Tibial artery (tissue), 4 donors: ENCODE results near the gene MCC.

Source experiments
- DNase-seq, 2 donors: peaks; one replicate each; pipeline ENCODE4 v3.0.0-alpha.2; 2019
- H3K27ac ChIP-seq, 2 donors: fragments of 200-600 bp; sonication (generic) in 1 of 2; 1 replicate in 1 of 2; 2 replicates in 1 of 2; pipeline ENCODE4 v1.5.1; 2018 to 2019; ENCODE audit warnings: mild to moderate bottlenecking in 1 of 2
- H3K27me3 ChIP-seq, 2 donors: fragments of 200-600 bp; sonication (generic) in 1 of 2; one replicate each; pipeline versions ENCODE4 v1.5.1 to v1.6.0; 2016 to 2019
- H3K36me3 ChIP-seq, 3 donors: fragments of 200-600 bp; sonication (generic) in 2 of 3; one replicate each; pipeline ENCODE4 v1.5.1; 2016 to 2019; ENCODE audit warnings: mild to moderate bottlenecking in 2 of 3
- H3K4me1 ChIP-seq, 4 donors: fragments of 200-600 bp; sonication (generic) in 2 of 4; 1 replicate in 3 of 4; 2 replicates in 1 of 4; pipeline ENCODE4 v1.5.1; 2016 to 2019
- H3K4me3 ChIP-seq, 2 donors: fragments of 200-600 bp; sonication (generic) in 1 of 2; 1 replicate in 1 of 2; 2 replicates in 1 of 2; pipeline ENCODE4 v1.5.1; 2018 to 2019; ENCODE audit warnings: mild to moderate bottlenecking in 2 of 2
- H3K9me3 ChIP-seq, 3 donors: fragments of 200-600 bp; sonication (generic) in 1 of 3; one replicate each; pipeline ENCODE4 v1.5.1; 2016 to 2019
- CTCF ChIP-seq, 2 experiments: fragments of 200-600 bp in 1 of 2; fragments of 450-650 bp in 1 of 2; IDR thresholded peaks; one replicate each; pipeline ENCODE4 v1.5.1; 2017 to 2019; ENCODE audit warnings: antibody characterized with exemption in 2 of 2, mild to moderate bottlenecking in 1 of 2, moderate library complexity in 1 of 2
- intact Hi-C: fragments of 100-400 bp; cut with DNase I; formaldehyde crosslinking; loops from one replicate; pipeline ENCODE4 v1.15.0; 2023; ENCODE audit warnings: low total_unique reads

The MCC gene

GRCh38 chr5:113087976-113088514, 400.2 kb downstream of the MCC start:
- peaks cover 0 to 11% (median 0%) of the 10 kb centered on the region in 3 donors for H3K36me3 ChIP-seq
- no peak overlapping the region for H3K27ac ChIP-seq
- TF ChIP-seq CTCF (IDR thresholded peaks at IDR 0.05): no peak
- H3K4me3 ChIP-seq: no peak overlapping the region
- H3K27me3 ChIP-seq: no peaks in the 10 kb centered on the region
- peaks cover 7 to 51% (median 39%) of the 10 kb centered on the region in 4 donors for H3K4me1 ChIP-seq
- intact Hi-C loops: no loop called here
- no peak for DNase-seq
- no peaks in the 10 kb centered on the region for H3K9me3 ChIP-seq

- Histone ChIP-seq H3K4me1 (peaks cover 7 to 48% (median 36%) of the 10 kb centered on the region in 4 donors), H3K36me3 (peaks cover 0 to 20% (median 0%) of the 10 kb centered on the region in 3 donors), H3K9me3 (no peaks in the 10 kb centered on the region), H3K4me3 (no peak overlapping the region), H3K27ac (no peak overlapping the region), H3K27me3 (no peaks in the 10 kb centered on the region)
- DNase-seq: no peak
- no peak for TF ChIP-seq CTCF (IDR thresholded peaks at IDR 0.05)
- intact Hi-C loops: no loop called here
Observed at GRCh38 chr5:113085880-113086409, 402.3 kb downstream of the MCC start.

- no peak for TF ChIP-seq CTCF (IDR thresholded peaks at IDR 0.05)
- Histone ChIP-seq H3K27me3 (no peaks in the 10 kb centered on the region), H3K4me3 (no peak overlapping the region), H3K36me3 (peaks cover 0 to 20% (median 0%) of the 10 kb centered on the region in 3 donors), H3K4me1 (peaks cover 7 to 39% (median 27%) of the 10 kb centered on the region in 4 donors), H3K9me3 (no peaks in the 10 kb centered on the region), H3K27ac (no peak overlapping the region)
- intact Hi-C loops: no loop called here
- no peak for DNase-seq
Observed at GRCh38 chr5:113085084-113085414, 403.2 kb downstream of the MCC start.

GRCh38 chr5:113084402-113085083, 403.7 kb downstream of the MCC start:
- intact Hi-C loops: no loop called here
- Histone ChIP-seq H3K27ac (no peak overlapping the region), H3K4me3 (no peak overlapping the region), H3K4me1 (peaks cover 7 to 34% (median 23%) of the 10 kb centered on the region in 4 donors), H3K9me3 (no peaks in the 10 kb centered on the region), H3K27me3 (no peaks in the 10 kb centered on the region), H3K36me3 (peaks cover 0 to 20% (median 0%) of the 10 kb centered on the region in 3 donors)
- DNase-seq: no peak
- no peak for TF ChIP-seq CTCF (IDR thresholded peaks at IDR 0.05)

GRCh38 chr5:113083481-113083880, 404.8 kb downstream of the MCC start:
- H3K27ac ChIP-seq: no peak overlapping the region

More at GRCh38 chr5:113083481-113083880, 404.8 kb downstream of the MCC start:
- TF ChIP-seq CTCF (IDR thresholded peaks at IDR 0.05): no peak
- Histone ChIP-seq H3K9me3 (no peaks in the 10 kb centered on the region), H3K4me3 (no peak overlapping the region), H3K4me1 (peaks cover 0 to 23% (median 13%) of the 10 kb centered on the region in 4 donors), H3K36me3 (peaks cover 0 to 20% (median 0%) of the 10 kb centered on the region in 3 donors), H3K27me3 (no peaks in the 10 kb centered on the region)
- DNase-seq: no peak
- intact Hi-C loops: no loop called here
